Measurements from ENCODE around the gene PDS5A. TPM values are rescaled to one million over a fixed set of nuclear protein-coding genes. Genes with fewer than 3 reads are reported as not detected.
"Not testable (repeated sequence)": the region's sequence is repeated elsewhere in the genome, so short reads cannot be mapped to it uniquely, and the experiment has no call there.

The PDS5A gene
- total RNA-seq, 6 experiments from 2014 or later: 28.0 to 45.7 (median 33.2) TPM

- intact Hi-C loops (cut with DNase I): no loop called here
- no peak overlapping the region for H3K4me3 ChIP-seq
- no peak for ATAC-seq
These were observed 185.6 kb downstream of the PDS5A start for GRCh38 chr4:39792128-39792527.

GRCh38 chr4:39786838-39787237 lies 190.9 kb downstream of the PDS5A start:
- 59% methylated on average over 3 of the region's 4 CpGs for WGBS (ENCODE audit: insufficient coverage, low coverage, low lambda C conversion rate, missing lambda C conversion rate)

More at GRCh38 chr4:39792128-39792527, 185.6 kb downstream of the PDS5A start:
- Histone ChIP-seq H3K36me3 (no peaks in the 10 kb centered on the region), H3K27me3 (no peaks in the 10 kb centered on the region), H3K4me1 (no peaks in the 10 kb centered on the region), H3K27ac (no peak overlapping the region), H3K9me3 (no peaks in the 10 kb centered on the region)
- TF ChIP-seq POLR2A (IDR thresholded peaks at IDR 0.05) (no peak), CTCF (IDR thresholded peaks at IDR 0.05) (no peak)
- no peak for DNase-seq
- 92% methylated on average over 4 of the region's 5 CpGs for WGBS (ENCODE audit: insufficient coverage, low coverage, low lambda C conversion rate, missing lambda C conversion rate)

GRCh38 chr4:39785083-39785482 lies 192.6 kb downstream of the PDS5A start:
- DNase-seq: no peak
- Histone ChIP-seq H3K4me1 (no peaks in the 10 kb centered on the region), H3K36me3 (no peaks in the 10 kb centered on the region), H3K4me3 (no peak overlapping the region), H3K9me3 (no peaks in the 10 kb centered on the region), H3K27ac (no peak overlapping the region), H3K27me3 (no peaks in the 10 kb centered on the region)
- ATAC-seq: peak in 1 of 4 donors; percentile 16
- intact Hi-C loops (cut with DNase I): no loop called here
- no peak for TF ChIP-seq POLR2A (IDR thresholded peaks at IDR 0.05)
- no peak for TF ChIP-seq CTCF (IDR thresholded peaks at IDR 0.05)
- WGBS (ENCODE audit: insufficient coverage, low coverage, low lambda C conversion rate, missing lambda C conversion rate): 33% methylated on average over 1 of the region's 1 CpG

More at GRCh38 chr4:39786838-39787237, 190.9 kb downstream of the PDS5A start:
- Histone ChIP-seq H3K4me1 (no peaks in the 10 kb centered on the region), H3K36me3 (no peaks in the 10 kb centered on the region), H3K9me3 (no peaks in the 10 kb centered on the region), H3K27ac (no peak overlapping the region), H3K27me3 (no peaks in the 10 kb centered on the region), H3K4me3 (no peak overlapping the region)
- DNase-seq (no peak), ATAC-seq (peak in 2 of 4 donors; percentile 13 to 47)
- TF ChIP-seq POLR2A (IDR thresholded peaks at IDR 0.05): no peak
- no peak for TF ChIP-seq CTCF (IDR thresholded peaks at IDR 0.05)
- intact Hi-C loops (cut with DNase I): no loop called here

GRCh38 chr4:39781988-39782387 lies 195.7 kb downstream of the PDS5A start:
- H3K4me3 ChIP-seq; H3K27ac ChIP-seq; ATAC-seq; H3K4me1 ChIP-seq; intact Hi-C loops (cut with DNase I); H3K9me3 ChIP-seq; H3K27me3 ChIP-seq; DNase-seq: not testable (repeated sequence)
- 89% methylated on average over 2 of the region's 2 CpGs for WGBS (ENCODE audit: insufficient coverage, low coverage, low lambda C conversion rate, missing lambda C conversion rate)
- peaks cover 0 to 15% (median 4%) of the 10 kb centered on the region in 4 donors for H3K36me3 ChIP-seq

Small RNAs within 50 kb of the gene (small RNA-seq; reads per million reads assigned to genes)
- gene RNA5SP159: 0 reads per million in 2 experiments

Other genes starting within 250 kb of the PDS5A start
- gene N4BP2, start 78.9 kb upstream of the PDS5A start, total RNA-seq: 1 to 10 TPM; 4.2 to 8.0 (median 6.3) TPM
- gene RHOH, start 219.1 kb upstream of the PDS5A start, total RNA-seq: 1 to 10 TPM in 1 of 6 experiments, under 1 TPM in 5; 0.25 to 1.2 (median 0.62) TPM